ENCODE data around the gene IRF5. TPM values are rescaled to one million over a fixed set of nuclear protein-coding genes. Genes with fewer than 3 reads are reported as not detected.

IRF5 gene
- total RNA-seq, 1 experiment from 2014 or later: not detected

DNA sequence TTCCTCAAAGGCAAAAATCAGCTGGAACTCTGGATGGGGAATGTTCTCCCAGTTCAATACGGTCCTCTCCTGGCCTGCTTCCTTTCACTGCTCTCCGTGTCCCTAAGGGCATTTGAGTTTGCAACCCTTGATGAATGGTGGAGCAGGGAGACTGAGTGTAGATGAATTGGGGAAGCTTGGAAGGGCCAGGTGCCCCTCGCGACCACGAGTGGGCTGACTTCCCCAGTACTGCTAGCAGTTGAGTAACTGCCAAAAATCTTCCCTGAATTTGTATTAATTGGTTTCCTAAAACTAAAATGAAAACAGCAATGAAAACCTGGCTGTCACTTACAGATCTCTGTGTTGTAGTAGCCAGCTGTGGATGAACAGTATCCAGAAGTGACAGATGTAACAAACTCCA lies 13.6 kb downstream of the IRF5 start:
- no peak overlapping the region for H3K27ac ChIP-seq (ENCODE audit: low read depth, low read length, poor library complexity, severe bottlenecking)
- TF ChIP-seq EZH2 (IDR thresholded peaks at IDR 0.05; ENCODE audit: borderline replicate concordance, low read depth, low read length, poor library complexity, severe bottlenecking): no peak
- no peak for TF ChIP-seq CTCF (conservative IDR thresholded peaks at IDR 0.05; ENCODE audit: low read depth, low read length)
- no peaks in the 10 kb centered on the region for H3K27me3 ChIP-seq (replicated peaks; ENCODE audit: insufficient read depth, low read depth, low read length, poor library complexity)
- H3K9me3 ChIP-seq (ENCODE audit: low read depth, low read length, poor library complexity, severe bottlenecking): no peaks in the 10 kb centered on the region
- POLR2A ChIA-PET (ENCODE audit: low non-redundant PET): no interaction called here
- intact Hi-C loops (cut with micrococcal nuclease; ENCODE audit: unreplicated experiment): no loop called here
- no peak for DNase-seq (ENCODE audit: low spot score)
- no TSS peak for BruUV-seq (replicated peaks)
- no peak overlapping the region for H3K4me3 ChIP-seq (ENCODE audit: low read depth, low read length, poor library complexity, severe bottlenecking)
- H3K4me1 ChIP-seq (ENCODE audit: insufficient read depth, low read length, poor library complexity, severe bottlenecking): no peaks in the 10 kb centered on the region
- peaks cover 21% of the 10 kb centered on the region for H3K36me3 ChIP-seq (ENCODE audit: insufficient read depth, low read length, poor library complexity, severe bottlenecking)
- CTCF ChIA-PET: no interaction called here

DNA sequence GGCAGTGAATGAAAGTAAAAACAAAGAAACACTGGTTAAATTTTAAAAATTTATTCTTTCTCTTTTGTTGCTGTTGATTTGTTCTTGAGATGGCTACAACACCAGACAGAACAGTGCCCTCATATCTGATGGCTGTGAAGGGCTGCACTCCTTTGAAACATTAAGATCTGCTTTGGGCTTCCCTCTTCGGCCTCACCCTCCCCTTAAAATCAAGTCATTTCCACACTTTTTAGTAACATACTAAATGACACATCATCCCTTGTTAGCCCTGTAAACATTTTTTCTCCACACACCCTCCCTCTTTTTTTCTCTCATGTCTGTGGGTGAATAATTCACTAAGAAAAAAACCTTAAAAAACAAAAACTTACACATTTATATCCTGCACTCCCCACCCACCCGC lies 16.4 kb downstream of the IRF5 start:
- no peak for DNase-seq (ENCODE audit: low spot score)
- H3K4me3 ChIP-seq (ENCODE audit: low read depth, low read length, poor library complexity, severe bottlenecking): no peak overlapping the region
- H3K27me3 ChIP-seq (replicated peaks; ENCODE audit: insufficient read depth, low read depth, low read length, poor library complexity): no peaks in the 10 kb centered on the region
- ChIA-PET POLR2A (ENCODE audit: low non-redundant PET) (no interaction called here), CTCF (no interaction called here)
- peaks cover 45% of the 10 kb centered on the region for H3K36me3 ChIP-seq (ENCODE audit: insufficient read depth, low read length, poor library complexity, severe bottlenecking)
- H3K9me3 ChIP-seq (ENCODE audit: low read depth, low read length, poor library complexity, severe bottlenecking): no peaks in the 10 kb centered on the region
- no peak overlapping the region for H3K27ac ChIP-seq (ENCODE audit: low read depth, low read length, poor library complexity, severe bottlenecking)
- TF ChIP-seq CTCF (conservative IDR thresholded peaks at IDR 0.05; ENCODE audit: low read depth, low read length): no peak
- no peak for TF ChIP-seq EZH2 (IDR thresholded peaks at IDR 0.05; ENCODE audit: borderline replicate concordance, low read depth, low read length, poor library complexity, severe bottlenecking)
- BruUV-seq (replicated peaks): no TSS peak
- no peaks in the 10 kb centered on the region for H3K4me1 ChIP-seq (ENCODE audit: insufficient read depth, low read length, poor library complexity, severe bottlenecking)
- intact Hi-C loops (cut with micrococcal nuclease; ENCODE audit: unreplicated experiment): no loop called here

GRCh38 chr7:128954830-128955802 lies 17.4 kb downstream of the IRF5 start:
- no peaks in the 10 kb centered on the region for H3K4me1 ChIP-seq (ENCODE audit: insufficient read depth, low read length, poor library complexity, severe bottlenecking)
- BruUV-seq (replicated peaks): TSS peak; percentile 76
- no peaks in the 10 kb centered on the region for H3K9me3 ChIP-seq (ENCODE audit: low read depth, low read length, poor library complexity, severe bottlenecking)
- no peak for DNase-seq (ENCODE audit: low spot score)
- no peak overlapping the region for H3K27ac ChIP-seq (ENCODE audit: low read depth, low read length, poor library complexity, severe bottlenecking)
- no peaks in the 10 kb centered on the region for H3K27me3 ChIP-seq (replicated peaks; ENCODE audit: insufficient read depth, low read depth, low read length, poor library complexity)
- intact Hi-C loops (cut with micrococcal nuclease; ENCODE audit: unreplicated experiment): no loop called here
- TF ChIP-seq EZH2 (IDR thresholded peaks at IDR 0.05; ENCODE audit: borderline replicate concordance, low read depth, low read length, poor library complexity, severe bottlenecking): no peak
- no peak for TF ChIP-seq CTCF (conservative IDR thresholded peaks at IDR 0.05; ENCODE audit: low read depth, low read length)
- no peak overlapping the region for H3K4me3 ChIP-seq (ENCODE audit: low read depth, low read length, poor library complexity, severe bottlenecking)
- peaks cover 50% of the 10 kb centered on the region for H3K36me3 ChIP-seq (ENCODE audit: insufficient read depth, low read length, poor library complexity, severe bottlenecking)
- CTCF ChIA-PET: no interaction called here
- POLR2A ChIA-PET (ENCODE audit: low non-redundant PET): no interaction called here
